ENCODE results near the gene AKR1C8. TPM values are rescaled to one million over a fixed set of nuclear protein-coding genes. Genes with fewer than 3 reads are reported as not detected.
"Not testable (repeated sequence)": the region's sequence is repeated elsewhere in the genome, so short reads cannot be mapped to it uniquely, and the experiment has no call there.

AKR1C8 gene
- total RNA-seq, 2 donors from 2014 or later, result 0.26 to 1.1 TPM

GRCh38 chr10:5147981-5148677 is 36.8 kb downstream of the AKR1C8 start:
- peaks cover 5% of the 10 kb centered on the region for H3K9me3 Mint-ChIP-seq
- no peak overlapping the region for H3K4me3 Mint-ChIP-seq
- no peak for ATAC-seq (replicated peaks)
- H3K27me3 Mint-ChIP-seq, result no peaks in the 10 kb centered on the region
- no peak overlapping the region for H3K27ac Mint-ChIP-seq
- H3K36me3 Mint-ChIP-seq (ENCODE audit: low read depth), result no peaks in the 10 kb centered on the region
- no peaks in the 10 kb centered on the region for H3K4me1 Mint-ChIP-seq

GRCh38 chr10:5147255-5147980 is 37.5 kb downstream of the AKR1C8 start:
- H3K4me1 Mint-ChIP-seq, result no peaks in the 10 kb centered on the region
- H3K27ac Mint-ChIP-seq, result no peak overlapping the region
- H3K9me3 Mint-ChIP-seq, result peaks cover 5% of the 10 kb centered on the region
- ATAC-seq (replicated peaks), result no peak
- H3K36me3 Mint-ChIP-seq (ENCODE audit: low read depth), result no peaks in the 10 kb centered on the region
- no peaks in the 10 kb centered on the region for H3K27me3 Mint-ChIP-seq
- no peak overlapping the region for H3K4me3 Mint-ChIP-seq

- Mint-ChIP-seq H3K9me3 (peaks cover 5% of the 10 kb centered on the region), H3K27me3 (no peaks in the 10 kb centered on the region), H3K4me1 (no peaks in the 10 kb centered on the region), H3K36me3 (ENCODE audit: low read depth) (no peaks in the 10 kb centered on the region), H3K4me3 (no peak overlapping the region), H3K27ac (no peak overlapping the region)
- no peak for ATAC-seq (replicated peaks)
Observed at GRCh38 chr10:5146920-5147254, 38.1 kb downstream of the AKR1C8 start.

GRCh38 chr10:5143137-5143536 is 41.8 kb downstream of the AKR1C8 start:
- no peaks in the 10 kb centered on the region for H3K36me3 Mint-ChIP-seq (ENCODE audit: low read depth)
- H3K4me1 Mint-ChIP-seq, result no peaks in the 10 kb centered on the region
- H3K27ac Mint-ChIP-seq, result no peak overlapping the region
- no peak overlapping the region for H3K4me3 Mint-ChIP-seq
- H3K27me3 Mint-ChIP-seq, result no peaks in the 10 kb centered on the region
- peaks cover 5% of the 10 kb centered on the region for H3K9me3 Mint-ChIP-seq
- no peak for ATAC-seq (replicated peaks)

- H3K27me3 Mint-ChIP-seq, result peaks cover 3% of the 10 kb centered on the region
- H3K27ac Mint-ChIP-seq, result no peak overlapping the region
- no peaks in the 10 kb centered on the region for H3K4me1 Mint-ChIP-seq
- no peak for ATAC-seq (replicated peaks)
- peaks cover 13% of the 10 kb centered on the region for H3K9me3 Mint-ChIP-seq
- H3K36me3 Mint-ChIP-seq (ENCODE audit: low read depth), result no peaks in the 10 kb centered on the region
- H3K4me3 Mint-ChIP-seq, result no peak overlapping the region
Observed at GRCh38 chr10:5142199-5142598, 42.8 kb downstream of the AKR1C8 start.

- not testable (repeated sequence) for ATAC-seq (replicated peaks)
Observed at GRCh38 chr10:5137699-5138098, 47.3 kb downstream of the AKR1C8 start.

GRCh38 chr10:5136468-5137087 is 48.4 kb downstream of the AKR1C8 start:
- peaks cover 10% of the 10 kb centered on the region for H3K9me3 Mint-ChIP-seq
- no peak overlapping the region for H3K4me3 Mint-ChIP-seq
- no peaks in the 10 kb centered on the region for H3K36me3 Mint-ChIP-seq (ENCODE audit: low read depth)
- no peak for ATAC-seq (replicated peaks)
- H3K27me3 Mint-ChIP-seq, result peaks cover 3% of the 10 kb centered on the region
- no peak overlapping the region for H3K27ac Mint-ChIP-seq
- no peaks in the 10 kb centered on the region for H3K4me1 Mint-ChIP-seq

More at GRCh38 chr10:5137699-5138098, 47.3 kb downstream of the AKR1C8 start:
- not testable (repeated sequence) for H3K36me3 Mint-ChIP-seq (ENCODE audit: low read depth); H3K27me3 Mint-ChIP-seq; H3K4me3 Mint-ChIP-seq; H3K27ac Mint-ChIP-seq; H3K4me1 Mint-ChIP-seq
- peaks cover 10% of the 10 kb centered on the region for H3K9me3 Mint-ChIP-seq

GRCh38 chr10:5135581-5135980 is 49.4 kb downstream of the AKR1C8 start:
- Mint-ChIP-seq H3K4me1 (no peaks in the 10 kb centered on the region), H3K27me3 (peaks cover 3% of the 10 kb centered on the region), H3K27ac (no peak overlapping the region), H3K4me3 (no peak overlapping the region), H3K36me3 (ENCODE audit: low read depth) (no peaks in the 10 kb centered on the region), H3K9me3 (peaks cover 10% of the 10 kb centered on the region)
- no peak for ATAC-seq (replicated peaks)

- Mint-ChIP-seq H3K4me1 (no peaks in the 10 kb centered on the region), H3K9me3 (peaks cover 3% of the 10 kb centered on the region), H3K27me3 (no peaks in the 10 kb centered on the region), H3K36me3 (ENCODE audit: low read depth) (no peaks in the 10 kb centered on the region), H3K27ac (no peak overlapping the region), H3K4me3 (no peak overlapping the region)
- ATAC-seq (replicated peaks), result no peak
Observed at GRCh38 chr10:5125315-5126044, 59.5 kb downstream of the AKR1C8 start.

GRCh38 chr10:5123886-5124285 is 61.1 kb downstream of the AKR1C8 start:
- Mint-ChIP-seq H3K9me3 (peaks cover 3% of the 10 kb centered on the region), H3K27ac (no peak overlapping the region), H3K4me1 (no peaks in the 10 kb centered on the region), H3K4me3 (no peak overlapping the region), H3K27me3 (peaks cover 3% of the 10 kb centered on the region), H3K36me3 (ENCODE audit: low read depth) (no peaks in the 10 kb centered on the region)
- no peak for ATAC-seq (replicated peaks)

- not testable (repeated sequence) for H3K36me3 Mint-ChIP-seq (ENCODE audit: low read depth); H3K9me3 Mint-ChIP-seq; H3K4me3 Mint-ChIP-seq; ATAC-seq (replicated peaks); H3K27ac Mint-ChIP-seq; H3K27me3 Mint-ChIP-seq; H3K4me1 Mint-ChIP-seq
Observed at GRCh38 chr10:5119997-5120396, 65.0 kb downstream of the AKR1C8 start.

GRCh38 chr10:5117026-5117425 is 67.9 kb downstream of the AKR1C8 start:
- H3K9me3 Mint-ChIP-seq, result no peaks in the 10 kb centered on the region
- no peak for ATAC-seq (replicated peaks)
- no peak overlapping the region for H3K27ac Mint-ChIP-seq
- no peak overlapping the region for H3K4me3 Mint-ChIP-seq
- no peaks in the 10 kb centered on the region for H3K36me3 Mint-ChIP-seq (ENCODE audit: low read depth)
- H3K4me1 Mint-ChIP-seq, result no peaks in the 10 kb centered on the region
- H3K27me3 Mint-ChIP-seq, result peaks cover 3% of the 10 kb centered on the region

- Mint-ChIP-seq H3K36me3 (ENCODE audit: low read depth) (no peaks in the 10 kb centered on the region), H3K4me1 (no peaks in the 10 kb centered on the region), H3K9me3 (no peaks in the 10 kb centered on the region), H3K27ac (no peak overlapping the region), H3K27me3 (peaks cover 3% of the 10 kb centered on the region), H3K4me3 (no peak overlapping the region)
- ATAC-seq (replicated peaks), result no peak
Observed at GRCh38 chr10:5116621-5117020, 68.3 kb downstream of the AKR1C8 start.

GRCh38 chr10:5109861-5110260 is 75.1 kb downstream of the AKR1C8 start:
- not testable (repeated sequence) for H3K4me3 Mint-ChIP-seq; ATAC-seq (replicated peaks); H3K27ac Mint-ChIP-seq; H3K9me3 Mint-ChIP-seq; H3K4me1 Mint-ChIP-seq; H3K36me3 Mint-ChIP-seq (ENCODE audit: low read depth); H3K27me3 Mint-ChIP-seq

Measured in activated T-helper 17 cell treated with anti-CD3 and anti-CD28 coated beads, Interleukin-2, amount 50 U/mL, for 72 hours (primary cell).